ENCODE results near the gene GALNT9.

Gene GALNT9

DNA sequence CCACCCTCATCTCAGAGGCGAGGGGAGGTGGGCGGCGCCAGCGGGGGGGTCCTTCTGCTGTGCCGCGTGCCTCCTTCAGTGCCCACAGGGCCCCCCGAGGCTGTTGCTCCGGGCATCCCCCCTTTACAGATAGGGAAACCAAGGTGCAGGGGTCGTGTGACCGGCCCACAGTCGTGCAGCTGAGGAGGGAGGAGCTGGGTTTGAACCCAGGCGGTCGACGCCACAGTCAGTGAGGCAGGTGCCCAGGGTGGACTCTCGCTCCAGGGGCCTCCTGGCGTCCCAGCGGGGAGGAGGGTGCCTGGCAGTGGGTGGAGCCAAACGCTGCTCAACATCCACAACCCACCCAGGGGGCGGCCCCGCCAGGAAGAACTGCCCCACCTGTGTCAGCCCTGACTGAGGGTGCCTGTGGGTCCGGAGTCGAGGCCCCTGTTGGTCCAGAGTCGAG, 8.6 kb downstream of the GALNT9 start:
- intact Hi-C loops (cut with micrococcal nuclease) = no loop called here
- no peaks in the 10 kb centered on the region for H3K36me3 Mint-ChIP-seq (ENCODE audit: low read depth)

DNA sequence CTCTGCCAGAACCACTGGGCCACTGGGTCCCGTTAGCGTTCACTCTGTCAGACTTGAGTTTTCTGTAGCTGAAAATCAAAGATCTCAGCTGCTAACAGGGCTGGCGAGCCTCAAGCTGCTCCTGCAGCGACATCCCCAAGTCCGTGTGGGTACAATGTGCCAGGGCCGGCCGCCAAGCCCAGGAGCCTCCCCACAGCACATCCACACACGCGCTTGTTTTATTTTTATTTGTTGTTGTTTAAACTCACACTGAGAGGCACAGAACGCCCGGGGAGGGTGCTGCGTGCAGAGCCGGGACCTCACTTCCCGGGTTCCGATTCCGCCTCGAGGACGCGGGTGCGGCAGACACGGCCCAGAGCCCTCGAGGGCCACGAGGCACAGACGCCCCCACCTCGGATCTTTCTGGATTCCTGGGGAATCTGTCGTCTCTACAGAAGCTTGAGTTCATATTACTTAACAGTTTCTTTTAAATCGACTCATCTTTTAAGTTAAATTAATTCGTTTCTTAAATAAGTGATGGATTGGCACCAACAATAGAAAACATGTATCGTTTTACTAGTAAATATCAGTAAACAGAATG, 9.3 kb downstream of the GALNT9 start:
- no peaks in the 10 kb centered on the region for H3K4me1 Mint-ChIP-seq (ENCODE audit: low read depth)
- H3K27ac Mint-ChIP-seq = no peak overlapping the region
- H3K36me3 Mint-ChIP-seq (ENCODE audit: low read depth) = no peaks in the 10 kb centered on the region
- intact Hi-C loops (cut with micrococcal nuclease) = no loop called here
- H3K27me3 Mint-ChIP-seq = peaks cover 24% of the 10 kb centered on the region
- H3K9me3 Mint-ChIP-seq = no peaks in the 10 kb centered on the region
- H3K4me3 Mint-ChIP-seq = no peak overlapping the region

More for the DNA sequence above, 8.6 kb downstream of the GALNT9 start:
- Mint-ChIP-seq H3K4me1 (ENCODE audit: low read depth) (no peaks in the 10 kb centered on the region), H3K9me3 (no peaks in the 10 kb centered on the region), H3K27me3 (peaks cover 28% of the 10 kb centered on the region), H3K27ac (no peak overlapping the region), H3K4me3 (no peak overlapping the region)

DNA sequence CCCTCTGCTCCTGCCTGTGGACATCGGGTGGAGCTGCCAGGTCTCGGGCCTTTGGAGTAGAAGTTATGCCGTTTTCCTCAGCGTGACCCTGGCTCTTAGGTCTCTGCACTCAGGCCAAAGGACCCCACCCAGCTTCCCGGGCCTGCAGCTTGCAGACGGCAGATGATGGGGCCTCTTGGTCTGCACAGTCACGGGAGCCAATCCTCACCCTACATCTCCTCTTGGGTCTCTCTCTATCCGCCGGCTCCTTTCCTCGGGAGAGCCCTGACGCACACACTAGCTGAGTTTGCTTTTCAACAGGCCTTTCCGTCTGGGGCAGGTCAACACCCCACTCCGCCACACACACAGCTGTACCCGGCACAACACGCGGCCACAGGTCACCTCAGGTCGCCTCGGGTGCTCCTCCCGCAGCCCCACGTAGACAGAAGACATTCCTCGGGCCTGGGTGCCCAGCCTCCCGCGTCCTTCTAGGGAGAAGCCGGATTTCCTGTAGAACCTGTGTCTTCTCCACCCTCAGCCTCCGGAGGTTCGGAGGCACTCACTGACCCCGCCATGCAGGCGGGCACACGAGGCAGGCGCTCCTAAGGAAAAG, 9.9 kb downstream of the GALNT9 start:
- H3K4me3 Mint-ChIP-seq = no peak overlapping the region
- no peaks in the 10 kb centered on the region for H3K36me3 Mint-ChIP-seq (ENCODE audit: low read depth)
- no peaks in the 10 kb centered on the region for H3K4me1 Mint-ChIP-seq (ENCODE audit: low read depth)
- H3K27me3 Mint-ChIP-seq = peaks cover 19% of the 10 kb centered on the region
- intact Hi-C loops (cut with micrococcal nuclease) = no loop called here
- no peak overlapping the region for H3K27ac Mint-ChIP-seq
- H3K9me3 Mint-ChIP-seq = no peaks in the 10 kb centered on the region

DNA sequence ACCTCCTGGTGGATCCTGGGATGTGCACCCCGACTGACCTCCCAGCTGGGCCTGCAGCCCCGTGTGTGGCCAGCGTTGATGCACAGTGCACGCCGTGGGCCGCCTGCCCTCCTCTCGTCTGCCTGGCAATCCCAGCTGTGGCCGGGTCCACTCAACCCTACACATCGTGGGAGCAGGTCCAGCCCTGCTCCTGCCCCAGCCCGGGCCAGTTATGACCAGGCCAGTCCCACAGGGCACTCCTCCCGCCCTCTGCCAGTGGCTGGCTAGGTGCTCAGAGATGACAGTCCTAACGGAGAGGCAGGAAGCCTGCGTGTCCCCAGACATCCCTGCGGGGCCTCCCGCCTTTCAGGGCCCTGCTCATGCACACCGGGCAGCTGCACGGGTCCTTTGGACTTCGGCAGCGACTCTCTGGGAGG, 10.8 kb downstream of the GALNT9 start:
- Mint-ChIP-seq H3K9me3 (no peaks in the 10 kb centered on the region), H3K27ac (no peak overlapping the region), H3K27me3 (peaks cover 16% of the 10 kb centered on the region), H3K4me1 (ENCODE audit: low read depth) (no peaks in the 10 kb centered on the region), H3K4me3 (no peak overlapping the region), H3K36me3 (ENCODE audit: low read depth) (no peaks in the 10 kb centered on the region)
- intact Hi-C loops (cut with micrococcal nuclease) = no loop called here

DNA sequence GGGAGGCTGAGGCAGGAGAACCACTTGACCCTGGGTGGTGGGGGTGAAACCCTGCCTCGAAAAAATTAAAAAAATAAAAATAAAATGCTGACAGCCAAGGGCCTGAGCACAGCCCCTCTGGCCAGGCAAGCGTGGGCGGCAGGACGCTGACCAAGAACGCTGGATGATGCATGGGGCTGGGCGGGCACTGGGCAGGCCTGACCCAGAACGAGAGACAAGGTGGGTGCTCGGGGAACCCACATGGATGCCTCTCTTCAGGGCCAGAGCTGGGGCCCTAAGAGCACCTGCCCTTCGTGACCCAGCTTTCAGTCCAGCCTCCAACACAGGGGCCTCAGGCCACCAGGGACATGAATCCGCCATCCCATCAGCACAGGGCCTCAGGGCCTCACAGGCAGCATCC, 11.3 kb downstream of the GALNT9 start:
- Mint-ChIP-seq H3K4me3 (no peak overlapping the region), H3K4me1 (ENCODE audit: low read depth) (no peaks in the 10 kb centered on the region), H3K36me3 (ENCODE audit: low read depth) (no peaks in the 10 kb centered on the region), H3K27me3 (peaks cover 11% of the 10 kb centered on the region), H3K9me3 (no peaks in the 10 kb centered on the region), H3K27ac (no peak overlapping the region)
- intact Hi-C loops (cut with micrococcal nuclease) = no loop called here

DNA sequence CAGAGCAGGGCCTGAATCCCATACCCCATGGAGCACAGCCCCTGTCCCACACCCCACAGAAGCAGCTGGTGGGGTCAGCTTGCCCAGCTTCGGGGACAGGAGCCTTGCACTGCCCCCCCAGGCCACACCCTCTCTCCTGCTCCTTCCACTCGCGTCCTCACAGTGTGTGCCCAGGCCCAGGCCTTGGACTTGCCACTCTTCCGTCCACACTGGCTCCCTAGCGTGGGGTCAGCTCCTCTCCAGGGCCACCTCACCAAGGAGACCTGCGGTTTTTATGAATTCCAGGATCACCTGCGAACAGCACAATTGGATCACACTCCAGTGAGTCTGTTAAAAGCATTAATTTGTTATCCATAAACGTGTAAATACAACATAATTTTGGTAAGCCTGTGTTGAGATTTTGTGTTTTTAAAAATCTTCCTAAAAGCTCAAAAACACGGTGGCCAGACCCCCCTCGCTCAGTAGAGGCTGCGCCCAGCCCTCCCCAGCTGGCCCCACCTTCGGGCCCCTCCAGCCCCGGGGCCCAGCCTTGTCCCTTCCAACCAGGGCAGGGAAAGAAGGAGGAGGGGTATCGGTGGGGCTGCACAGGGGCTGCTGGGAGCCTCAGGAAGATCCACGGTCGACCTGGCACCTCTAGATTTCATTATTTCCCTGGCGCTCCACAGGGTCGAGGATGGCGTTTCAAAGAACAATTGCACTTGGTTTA, 12.0 kb downstream of the GALNT9 start:
- H3K4me3 Mint-ChIP-seq = no peak overlapping the region
- peaks cover 6% of the 10 kb centered on the region for H3K27me3 Mint-ChIP-seq
- H3K9me3 Mint-ChIP-seq = no peaks in the 10 kb centered on the region
- H3K27ac Mint-ChIP-seq = no peak overlapping the region
- intact Hi-C loops (cut with micrococcal nuclease) = no loop called here
- no peaks in the 10 kb centered on the region for H3K36me3 Mint-ChIP-seq (ENCODE audit: low read depth)
- H3K4me1 Mint-ChIP-seq (ENCODE audit: low read depth) = no peaks in the 10 kb centered on the region

DNA sequence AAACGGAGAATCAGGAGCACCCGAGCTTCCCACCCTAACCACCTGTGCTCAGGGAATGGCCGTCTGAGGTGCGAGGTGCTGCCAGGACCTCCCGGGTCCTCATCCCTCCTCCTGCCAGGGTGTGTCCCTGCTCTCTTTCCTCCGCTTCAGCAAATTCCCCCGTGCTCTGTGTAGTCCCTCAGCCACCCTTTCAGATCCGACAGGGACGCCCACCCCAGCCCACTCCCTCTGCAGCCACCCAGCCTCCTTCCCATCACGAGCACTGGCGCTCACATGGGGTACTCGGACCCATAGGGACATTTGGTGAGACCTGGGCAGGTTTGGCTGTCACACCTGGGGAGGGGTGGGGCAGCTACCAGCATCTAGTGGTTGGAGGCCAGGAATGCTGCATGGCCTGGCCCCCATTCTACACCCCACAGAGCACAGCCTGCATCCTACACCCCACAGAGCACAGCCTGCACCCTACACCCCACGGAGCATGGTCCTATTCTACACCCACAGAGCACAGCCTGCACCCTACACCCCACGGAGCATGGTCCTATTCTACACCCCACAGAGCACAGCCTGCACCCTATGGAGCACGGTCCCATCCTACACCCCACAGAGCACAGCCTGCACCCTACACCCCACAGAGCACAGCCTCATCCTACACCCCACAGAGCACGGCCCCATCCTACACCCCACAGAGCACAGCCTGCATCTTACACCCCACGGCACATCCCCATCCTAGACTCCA, 12.7 kb downstream of the GALNT9 start:
- H3K36me3 Mint-ChIP-seq (ENCODE audit: low read depth) = no peaks in the 10 kb centered on the region
- peaks cover 3% of the 10 kb centered on the region for H3K27me3 Mint-ChIP-seq
- H3K9me3 Mint-ChIP-seq = peaks cover 7% of the 10 kb centered on the region
- no peak overlapping the region for H3K4me3 Mint-ChIP-seq
- H3K27ac Mint-ChIP-seq = no peak overlapping the region
- intact Hi-C loops (cut with micrococcal nuclease) = no loop called here
- no peaks in the 10 kb centered on the region for H3K4me1 Mint-ChIP-seq (ENCODE audit: low read depth)

DNA sequence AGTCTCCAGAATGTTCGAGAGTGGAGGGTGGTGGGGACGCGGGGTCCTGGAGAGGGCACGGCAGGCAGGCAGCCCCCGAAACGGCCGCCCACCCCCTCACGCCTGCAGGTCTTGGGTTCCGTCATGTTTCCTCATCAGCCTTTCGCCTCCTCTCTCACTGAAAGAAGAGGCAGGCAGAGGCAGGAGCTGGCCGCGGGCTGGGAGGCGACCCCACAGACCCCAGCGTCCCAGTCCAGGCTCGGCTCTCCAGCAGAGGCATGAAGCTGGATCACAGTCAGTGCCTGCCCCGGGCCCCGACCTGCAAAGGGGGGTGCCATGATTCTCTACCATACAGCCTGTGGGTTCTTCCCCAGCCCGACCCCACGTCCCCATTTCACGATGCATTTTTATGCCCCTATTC, 13.4 kb downstream of the GALNT9 start:
- Mint-ChIP-seq H3K4me1 (ENCODE audit: low read depth) (no peaks in the 10 kb centered on the region), H3K36me3 (ENCODE audit: low read depth) (no peaks in the 10 kb centered on the region), H3K27me3 (peaks cover 5% of the 10 kb centered on the region), H3K27ac (no peak overlapping the region), H3K9me3 (peaks cover 14% of the 10 kb centered on the region), H3K4me3 (no peak overlapping the region)
- intact Hi-C loops (cut with micrococcal nuclease) = no loop called here

DNA sequence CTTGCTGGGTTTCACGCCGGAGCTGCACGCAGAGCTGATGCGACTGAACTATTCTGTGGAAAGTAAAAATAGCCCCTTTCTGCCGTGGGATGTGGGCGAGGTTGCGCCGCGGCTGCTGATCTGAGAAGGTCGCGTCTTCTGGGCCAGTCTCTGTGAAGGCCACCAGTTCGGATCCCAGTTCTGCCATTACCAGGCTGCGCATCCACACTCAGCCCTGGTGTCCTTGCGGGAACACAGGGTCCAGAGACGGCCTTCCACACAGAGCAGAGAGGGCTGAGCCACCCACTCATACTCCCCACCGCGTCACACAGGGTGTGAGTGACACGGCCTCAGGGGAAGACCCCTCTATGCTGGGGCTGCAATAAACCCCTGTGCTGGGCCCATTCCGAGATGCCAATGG, 13.9 kb downstream of the GALNT9 start:
- Mint-ChIP-seq H3K27me3 (peaks cover 5% of the 10 kb centered on the region), H3K27ac (no peak overlapping the region), H3K9me3 (peaks cover 18% of the 10 kb centered on the region), H3K4me1 (ENCODE audit: low read depth) (no peaks in the 10 kb centered on the region), H3K36me3 (ENCODE audit: low read depth) (no peaks in the 10 kb centered on the region), H3K4me3 (no peak overlapping the region)
- intact Hi-C loops (cut with micrococcal nuclease) = no loop called here

DNA sequence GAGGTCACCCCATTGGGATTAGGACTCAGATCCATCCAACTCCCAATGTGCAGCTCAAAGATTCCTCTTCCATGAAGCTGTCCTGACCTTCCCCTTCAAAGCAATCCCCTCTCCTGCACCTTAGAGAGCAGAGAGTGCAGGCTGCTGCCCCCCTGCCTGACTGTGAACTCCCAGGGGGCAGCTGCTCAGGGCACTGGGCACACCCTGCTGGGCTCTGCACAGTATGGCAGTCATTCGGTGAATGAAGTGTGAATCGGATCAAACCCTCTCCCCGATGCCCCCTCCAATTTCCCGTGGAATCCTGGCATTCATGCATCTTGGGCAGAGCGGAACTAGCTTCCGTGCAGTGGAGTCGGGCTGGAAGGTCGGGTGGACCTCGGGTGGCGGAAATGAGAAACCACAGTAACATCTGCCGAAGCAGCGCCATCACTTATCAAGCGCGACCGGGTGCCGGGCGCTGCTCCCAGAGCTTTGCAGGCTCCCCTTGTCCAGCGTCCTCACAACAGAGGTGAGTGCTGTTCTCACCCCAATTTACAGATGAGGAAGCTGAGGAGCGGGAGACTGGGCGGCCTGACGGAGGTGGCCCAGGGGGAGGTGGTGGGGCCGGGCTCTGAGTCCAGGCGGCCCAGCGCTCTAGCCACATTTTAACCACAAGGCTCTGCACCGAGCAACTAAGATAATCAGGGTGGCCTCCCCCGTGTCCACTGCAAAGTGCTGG, 14.7 kb downstream of the GALNT9 start:
- no peaks in the 10 kb centered on the region for H3K4me1 Mint-ChIP-seq (ENCODE audit: low read depth)
- H3K27ac Mint-ChIP-seq = no peak overlapping the region
- peaks cover 19% of the 10 kb centered on the region for H3K9me3 Mint-ChIP-seq
- intact Hi-C loops (cut with micrococcal nuclease) = no loop called here
- H3K4me3 Mint-ChIP-seq = no peak overlapping the region
- H3K27me3 Mint-ChIP-seq = peaks cover 5% of the 10 kb centered on the region
- H3K36me3 Mint-ChIP-seq (ENCODE audit: low read depth) = no peaks in the 10 kb centered on the region

DNA sequence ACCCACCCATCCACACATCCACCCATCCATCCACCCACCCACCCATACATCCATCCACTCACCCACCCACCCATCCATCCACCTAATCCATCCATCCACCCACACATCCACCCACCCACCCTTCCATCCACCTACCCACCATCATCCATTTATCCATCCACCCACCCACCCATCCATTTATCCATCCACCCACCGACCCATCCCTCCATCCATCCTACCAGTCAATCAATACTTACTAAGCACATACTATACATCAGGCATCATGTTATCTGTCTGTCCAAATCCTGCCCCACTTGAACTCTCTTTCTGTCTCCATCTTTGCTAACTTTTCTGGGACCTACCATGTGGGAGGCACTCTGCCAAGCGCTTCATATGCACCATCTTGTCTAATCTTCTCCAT, 15.4 kb downstream of the GALNT9 start:
- no peaks in the 10 kb centered on the region for H3K36me3 Mint-ChIP-seq (ENCODE audit: low read depth)
- no peaks in the 10 kb centered on the region for H3K4me1 Mint-ChIP-seq (ENCODE audit: low read depth)
- peaks cover 5% of the 10 kb centered on the region for H3K27me3 Mint-ChIP-seq
- peaks cover 19% of the 10 kb centered on the region for H3K9me3 Mint-ChIP-seq
- H3K4me3 Mint-ChIP-seq = no peak overlapping the region
- no peak overlapping the region for H3K27ac Mint-ChIP-seq
- intact Hi-C loops (cut with micrococcal nuclease) = no loop called here

DNA sequence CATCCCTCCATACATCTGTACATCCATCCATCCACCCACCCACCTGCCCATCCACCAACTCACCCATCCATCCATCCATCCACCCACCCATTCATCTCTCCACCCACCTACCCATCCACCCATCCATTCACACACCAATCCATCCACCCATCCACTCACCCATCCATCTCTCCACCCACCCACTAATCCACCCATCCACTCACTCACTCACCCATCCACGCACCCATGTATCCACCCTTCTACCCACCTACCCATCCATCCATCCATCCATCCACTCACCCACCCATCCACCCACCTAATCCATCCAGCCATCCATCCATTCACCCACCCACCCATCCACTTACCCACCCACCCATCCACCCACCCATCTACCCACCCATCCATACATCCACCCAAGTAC, 16.2 kb downstream of the GALNT9 start:
- intact Hi-C loops (cut with micrococcal nuclease) = no loop called here
- no peak overlapping the region for H3K27ac Mint-ChIP-seq
- H3K9me3 Mint-ChIP-seq = peaks cover 19% of the 10 kb centered on the region
- peaks cover 5% of the 10 kb centered on the region for H3K27me3 Mint-ChIP-seq
- H3K4me3 Mint-ChIP-seq = no peak overlapping the region
- H3K36me3 Mint-ChIP-seq (ENCODE audit: low read depth) = no peaks in the 10 kb centered on the region
- H3K4me1 Mint-ChIP-seq (ENCODE audit: low read depth) = no peaks in the 10 kb centered on the region

DNA sequence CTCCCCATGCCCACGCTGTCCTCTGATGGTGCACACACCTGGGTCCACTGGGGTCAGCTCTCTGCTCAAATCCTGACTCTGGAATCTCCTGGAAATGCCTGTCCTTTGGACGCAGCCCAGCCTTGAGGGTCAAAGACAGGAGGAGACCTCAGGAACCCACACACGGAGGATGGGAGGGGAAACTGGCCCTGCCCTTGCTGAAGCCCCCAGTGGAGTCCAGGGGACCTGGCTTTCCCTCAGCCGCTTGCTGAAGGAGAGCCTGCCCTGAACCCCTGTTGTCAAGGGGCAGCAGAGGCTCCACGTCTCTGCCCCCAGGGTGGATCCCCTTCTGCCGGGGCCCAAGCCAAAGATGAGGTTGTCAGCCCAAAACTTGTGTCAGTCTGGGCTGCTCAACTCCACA, 16.9 kb downstream of the GALNT9 start:
- H3K27ac Mint-ChIP-seq = no peak overlapping the region
- H3K4me3 Mint-ChIP-seq = no peak overlapping the region
- peaks cover 5% of the 10 kb centered on the region for H3K27me3 Mint-ChIP-seq
- no peaks in the 10 kb centered on the region for H3K36me3 Mint-ChIP-seq (ENCODE audit: low read depth)
- H3K4me1 Mint-ChIP-seq (ENCODE audit: low read depth) = no peaks in the 10 kb centered on the region
- H3K9me3 Mint-ChIP-seq = peaks cover 19% of the 10 kb centered on the region
- intact Hi-C loops (cut with micrococcal nuclease) = no loop called here

Measured in dendritic cell treated with granulocyte-macrophage colony-stimulating factor and Interleukin-4, amounts not matched to agents 40 ng/mL and 50 ng/mL, for 4 days (primary cell).